CD4-positive, alpha-beta memory T cell (primary cell): Measurements from ENCODE around the gene LRRC4B. TPM values are rescaled to one million over a fixed set of nuclear protein-coding genes. Genes with fewer than 3 reads are reported as not detected.

ENCODE experiments used
- CTCF ChIA-PET: fragments of 350-600 bp; sonication (Branson Sonifier 250); formaldehyde crosslinking; loops from one replicate; lab custom pipeline; 2021; ENCODE audit warnings: inconsistent platforms; ENCODE audit not compliant: partially characterized antibody; lab: Charles Lee
- POLR2A ChIA-PET: fragments of 350-600 bp; sonication (Branson Sonifier 250); formaldehyde crosslinking; loops from one replicate; lab custom pipeline; 2021; ENCODE audit not compliant: partially characterized antibody; lab: Charles Lee
- DNase-seq, 5 donors: peaks; one replicate each; pipeline versions ENCODE4 v3.0.0 to v3.0.0-alpha.2; 2020 to 2022; ENCODE audit warnings: mixed read lengths in 1 of 5
- H3K27ac ChIP-seq: one replicate; pipeline ENCODE4 v1.7.0; 2013; ENCODE audit warnings: low read depth, low read length
- H3K27me3 ChIP-seq: 2 replicates; pipeline ENCODE4 v1.7.0; 2013; ENCODE audit warnings: mild to moderate bottlenecking, low read length, moderate library complexity; ENCODE audit not compliant: insufficient read depth
- H3K36me3 ChIP-seq: 2 replicates; pipeline ENCODE4 v1.7.0; 2013; ENCODE audit warnings: mild to moderate bottlenecking, low read length, moderate library complexity; ENCODE audit not compliant: insufficient read depth
- H3K4me1 ChIP-seq: 2 replicates; pipeline ENCODE4 v1.7.0; 2013; ENCODE audit warnings: mild to moderate bottlenecking, low read length, moderate library complexity; ENCODE audit not compliant: insufficient read depth
- H3K4me3 ChIP-seq, 2 donors: one replicate each; pipeline ENCODE4 v1.7.0; 2013; ENCODE audit warnings: low read length in 2 of 2, mild to moderate bottlenecking in 1 of 2
- H3K9me3 ChIP-seq, 2 donors: one replicate each; pipeline ENCODE4 v1.7.0; 2013; ENCODE audit warnings: low read length in 2 of 2, control low read depth in 1 of 2; ENCODE audit not compliant: control insufficient read depth in 1 of 2
- H3K27ac Mint-ChIP-seq, 7 donors: one replicate each; pipeline ENCODE4 v1.8.0; 2020 to 2021; ENCODE audit warnings: mixed read lengths in 7 of 7, mild to moderate bottlenecking in 6 of 7, inconsistent platforms in 3 of 7, moderate library complexity in 3 of 7
- H3K27me3 Mint-ChIP-seq, 2 donors: one replicate each; pipeline ENCODE4 v1.8.0; 2020 to 2021; ENCODE audit warnings: mixed read lengths in 2 of 2
- H3K36me3 Mint-ChIP-seq, 2 donors: one replicate each; pipeline ENCODE4 v1.8.0; 2020 to 2021; ENCODE audit warnings: mixed read lengths in 2 of 2, inconsistent platforms in 1 of 2, mild to moderate bottlenecking in 1 of 2
- H3K4me1 Mint-ChIP-seq, 4 donors: one replicate each; pipeline ENCODE4 v1.8.0; 2020 to 2021; ENCODE audit warnings: mixed read lengths in 4 of 4, mild to moderate bottlenecking in 1 of 4
- H3K4me3 Mint-ChIP-seq, 8 donors: one replicate each; pipeline ENCODE4 v1.8.0; 2020 to 2021; ENCODE audit warnings: mixed read lengths in 8 of 8, mild to moderate bottlenecking in 7 of 8, moderate library complexity in 6 of 8, inconsistent platforms in 3 of 8
- H3K9me3 Mint-ChIP-seq, 8 donors: one replicate each; pipeline ENCODE4 v1.8.0; 2020 to 2021; ENCODE audit warnings: mixed read lengths in 8 of 8, mild to moderate bottlenecking in 5 of 8, inconsistent platforms in 3 of 8, moderate library complexity in 1 of 8
- intact Hi-C: fragments of 100-400 bp; cut with micrococcal nuclease; formaldehyde crosslinking; loops from one replicate; pipeline ENCODE4 v1.15.1; 2023
- polyA plus RNA-seq, 2 donors: library from polyadenylated mRNA; unstranded; fragments of 300-500 nt; fragmentation: Illumina TruSeq; gene quantifications; one replicate each; pipeline ENCODE4 v1.2.3, GENCODE V29; 2021
- total RNA-seq, 2 experiments: library from RNA; stranded (reverse); gene quantifications; one replicate each; pipeline ENCODE4 v1.2.3, GENCODE V29; 2021

The LRRC4B gene
- total and polyA plus RNA-seq, 4 experiments from 2014 or later = 0.08 TPM; not detected in 3

- peak overlapping the region; percentile 97 to 99 (median 99) for H3K27ac Mint-ChIP-seq
- Histone ChIP-seq H3K36me3 (no peaks in the 10 kb centered on the region), H3K9me3 (no peaks in the 10 kb centered on the region), H3K4me1 (peaks cover 13% of the 10 kb centered on the region), H3K27ac (peak overlapping the region; percentile 78), H3K4me3 (peak overlapping the region; percentile 61 to 83), H3K27me3 (no peaks in the 10 kb centered on the region)
- H3K9me3 Mint-ChIP-seq = peaks cover 0 to 3% (median 0%) of the 10 kb centered on the region in 8 donors
- ChIA-PET POLR2A (interaction anchor here (0.8 to 3.1 kb wide), 17 partner anchors 14 to 634 kb away, joined by 3 to 22 read pairs (median 5); partner anchors contain the start of genes AKT1S1, EMC10, GARIN5A and KCNC3), CTCF (interaction anchor here (0.9 to 2.1 kb wide), 4 partner anchors 31 to 273 kb away, joined by 3 to 5 read pairs (median 4); no protein-coding TSS in a partner anchor)
- peaks cover 0 to 9% of the 10 kb centered on the region in 2 donors for H3K27me3 Mint-ChIP-seq
- intact Hi-C loops = loop anchor here (1.0 to 2.0 kb wide), 6 partner anchors 34 to 294 kb away; partner anchors contain the start of genes EMC10, GARIN5A and POLD1
- H3K4me1 Mint-ChIP-seq = peaks cover 7 to 32% (median 20%) of the 10 kb centered on the region in 4 donors
- H3K36me3 Mint-ChIP-seq = peaks cover 0 to 4% of the 10 kb centered on the region in 2 donors
- no peak for DNase-seq
- H3K4me3 Mint-ChIP-seq = peak overlapping the region; percentile 89 to 97 (median 92)
These were observed 57.6 kb downstream of the LRRC4B start for GRCh38 chr19:50510700-50511068.

- no peaks in the 10 kb centered on the region for H3K27me3 ChIP-seq
- intact Hi-C loops = loop anchor here (2.0 kb wide), 2 partner anchors 125 to 141 kb away; partner anchors contain the start of gene POLD1
- ChIA-PET CTCF (interaction anchor here (0.9 kb wide), 1 partner anchor 274 kb away, joined by 3 read pairs; no protein-coding TSS in a partner anchor), POLR2A (interaction anchor here (1.2 to 2.4 kb wide), 4 partner anchors 124 to 294 kb away, joined by 5 to 14 read pairs (median 9); partner anchors contain the start of gene POLD1)
- H3K36me3 Mint-ChIP-seq = peaks cover 0 to 4% of the 10 kb centered on the region in 2 donors
- peaks cover 0 to 9% of the 10 kb centered on the region in 2 donors for H3K27me3 Mint-ChIP-seq
- peak overlapping the region; percentile 61 to 83 for H3K4me3 ChIP-seq
- H3K36me3 ChIP-seq = no peaks in the 10 kb centered on the region
- DNase-seq = no peak
- peaks cover 13% of the 10 kb centered on the region for H3K4me1 ChIP-seq
- peak overlapping the region; percentile 89 to 97 (median 92) for H3K4me3 Mint-ChIP-seq
- no peaks in the 10 kb centered on the region for H3K9me3 ChIP-seq
- H3K4me1 Mint-ChIP-seq = peaks cover 7 to 32% (median 20%) of the 10 kb centered on the region in 4 donors
- peak overlapping the region; percentile 78 for H3K27ac ChIP-seq
- peaks cover 0 to 3% (median 0%) of the 10 kb centered on the region in 8 donors for H3K9me3 Mint-ChIP-seq
- peak overlapping the region; percentile 97 to 99 (median 99) for H3K27ac Mint-ChIP-seq
These were observed 58.0 kb downstream of the LRRC4B start for GRCh38 chr19:50510121-50510670.

- ChIA-PET CTCF (no interaction called here), POLR2A (interaction anchor here (0.6 to 1.2 kb wide), 3 partner anchors 51 to 373 kb away, joined by 3 to 5 read pairs (median 3); no protein-coding TSS in a partner anchor)
- Histone ChIP-seq H3K4me1 (peaks cover 13% of the 10 kb centered on the region), H3K27me3 (no peaks in the 10 kb centered on the region), H3K4me3 (no peak overlapping the region), H3K36me3 (no peaks in the 10 kb centered on the region), H3K9me3 (no peaks in the 10 kb centered on the region), H3K27ac (no peak overlapping the region)
- no peak for DNase-seq
- H3K27ac Mint-ChIP-seq = peak overlapping the region; percentile 43 to 90 (median 74)
- peaks cover 0 to 6% of the 10 kb centered on the region in 2 donors for H3K36me3 Mint-ChIP-seq
- peak overlapping the region in 5 of 8 donors; percentile 33 to 65 (median 61) for H3K4me3 Mint-ChIP-seq
- peaks cover 7 to 32% (median 20%) of the 10 kb centered on the region in 4 donors for H3K4me1 Mint-ChIP-seq
- intact Hi-C loops = no loop called here
- H3K27me3 Mint-ChIP-seq = peaks cover 0 to 7% of the 10 kb centered on the region in 2 donors
- H3K9me3 Mint-ChIP-seq = peaks cover 0 to 3% (median 0%) of the 10 kb centered on the region in 8 donors
These were observed 58.9 kb downstream of the LRRC4B start for GRCh38 chr19:50509366-50509765.

- Mint-ChIP-seq H3K9me3 (peaks cover 0 to 3% (median 0%) of the 10 kb centered on the region in 8 donors), H3K27me3 (peaks cover 0 to 5% of the 10 kb centered on the region in 2 donors), H3K4me1 (peaks cover 7 to 32% (median 20%) of the 10 kb centered on the region in 4 donors), H3K36me3 (peaks cover 0 to 6% of the 10 kb centered on the region in 2 donors), H3K27ac (peak overlapping the region; percentile 25 to 87 (median 62)), H3K4me3 (peak overlapping the region in 4 of 8 donors; percentile 32 to 57 (median 50))
- H3K27ac ChIP-seq = no peak overlapping the region
- peaks cover 13% of the 10 kb centered on the region for H3K4me1 ChIP-seq
- H3K36me3 ChIP-seq = no peaks in the 10 kb centered on the region
- H3K4me3 ChIP-seq = no peak overlapping the region
- no peaks in the 10 kb centered on the region for H3K9me3 ChIP-seq
- ChIA-PET CTCF (no interaction called here), POLR2A (interaction anchor here (0.6 to 0.7 kb wide), 3 partner anchors 51 to 373 kb away, joined by 3 read pairs; no protein-coding TSS in a partner anchor)
- intact Hi-C loops = no loop called here
- DNase-seq = no peak
- no peaks in the 10 kb centered on the region for H3K27me3 ChIP-seq
These were observed 59.4 kb downstream of the LRRC4B start for GRCh38 chr19:50508843-50509190.

- Mint-ChIP-seq H3K27ac (peak overlapping the region in 3 of 7 donors; percentile 75 to 86 (median 80)), H3K4me1 (peaks cover 7 to 25% (median 20%) of the 10 kb centered on the region in 4 donors), H3K9me3 (peaks cover 0 to 3% (median 0%) of the 10 kb centered on the region in 8 donors), H3K27me3 (peaks cover 0 to 5% of the 10 kb centered on the region in 2 donors), H3K36me3 (peaks cover 0 to 6% of the 10 kb centered on the region in 2 donors), H3K4me3 (no peak overlapping the region)
- H3K27ac ChIP-seq = no peak overlapping the region
- H3K27me3 ChIP-seq = no peaks in the 10 kb centered on the region
- ChIA-PET CTCF (no interaction called here), POLR2A (no interaction called here)
- no peaks in the 10 kb centered on the region for H3K36me3 ChIP-seq
- peaks cover 13% of the 10 kb centered on the region for H3K4me1 ChIP-seq
- no peaks in the 10 kb centered on the region for H3K9me3 ChIP-seq
- no peak overlapping the region for H3K4me3 ChIP-seq
- intact Hi-C loops = no loop called here
- DNase-seq = no peak
These were observed 60.9 kb downstream of the LRRC4B start for GRCh38 chr19:50507376-50507775.

GRCh38 chr19:50506700-50507099 is 61.5 kb downstream of the LRRC4B start:
- POLR2A ChIA-PET = no interaction called here
- intact Hi-C loops = no loop called here
- no peaks in the 10 kb centered on the region for H3K36me3 ChIP-seq

More at GRCh38 chr19:50506700-50507099, 61.5 kb downstream of the LRRC4B start:
- DNase-seq = peak in 1 of 5 donors; percentile 18
- peaks cover 0 to 5% of the 10 kb centered on the region in 2 donors for H3K27me3 Mint-ChIP-seq
- peak overlapping the region in 1 of 7 donors; percentile 75 for H3K27ac Mint-ChIP-seq
- H3K36me3 Mint-ChIP-seq = peaks cover 0 to 7% of the 10 kb centered on the region in 2 donors
- H3K9me3 Mint-ChIP-seq = peaks cover 0 to 3% (median 0%) of the 10 kb centered on the region in 8 donors
- peaks cover 5 to 23% (median 18%) of the 10 kb centered on the region in 4 donors for H3K4me1 Mint-ChIP-seq
- Histone ChIP-seq H3K27me3 (no peaks in the 10 kb centered on the region), H3K4me3 (no peak overlapping the region), H3K4me1 (peaks cover 12% of the 10 kb centered on the region), H3K9me3 (no peaks in the 10 kb centered on the region), H3K27ac (no peak overlapping the region)
- H3K4me3 Mint-ChIP-seq = no peak overlapping the region
- CTCF ChIA-PET = no interaction called here
